ENCODE results near the gene AFTPH. TPM values are rescaled to one million over a fixed set of nuclear protein-coding genes. Genes with fewer than 3 reads are reported as not detected.
"Not testable (repeated sequence)": the region's sequence is repeated elsewhere in the genome, so short reads cannot be mapped to it uniquely, and the experiment has no call there.

AFTPH gene
- total and polyA plus RNA-seq, 12 donors: 7.9 to 22.3 (median 11.0) TPM

GRCh38 chr2:64522843-64523428 is 1.2 kb upstream of the AFTPH start:
- WGBS, 2 donors: 0% methylated on average over 16 of the region's 16 CpGs
- H3K4me1 ChIP-seq: peaks cover 0 to 41% (median 25%) of the 10 kb centered on the region in 9 donors
- no peaks in the 10 kb centered on the region for H3K27me3 ChIP-seq
- no peak for ATAC-seq
- DNase-seq: peak; percentile 16 to 70
- H3K36me3 ChIP-seq: no peaks in the 10 kb centered on the region
- intact Hi-C loops (cut with DNase I): loop anchor here (2.0 to 10.0 kb wide), 11 partner anchors 34 to 350 kb away; partner anchors contain the start of gene SERTAD2 (in 1 of the 10)
- H3K4me3 ChIP-seq: peak overlapping the region; percentile 38 to 97 (median 88)
- peak; percentile 72 to 92 (median 85) for TF ChIP-seq CTCF (IDR thresholded peaks at IDR 0.05)
- H3K27ac ChIP-seq: peak overlapping the region in 7 of 10 donors; percentile 3 to 98 (median 95)
- H3K9me3 ChIP-seq: no peaks in the 10 kb centered on the region

- Histone ChIP-seq H3K36me3 (no peaks in the 10 kb centered on the region), H3K4me1 (peaks cover 0 to 50% (median 34%) of the 10 kb centered on the region in 9 donors), H3K27me3 (no peaks in the 10 kb centered on the region), H3K9me3 (no peaks in the 10 kb centered on the region), H3K27ac (peak overlapping the region; percentile 75 to 98 (median 94)), H3K4me3 (peak overlapping the region; percentile 74 to 98 (median 92))
- ATAC-seq (peak in 7 of 8 donors; percentile 21 to 76 (median 28)), DNase-seq (peak in 1 of 2 donors; percentile 7)
- no peak for TF ChIP-seq CTCF (IDR thresholded peaks at IDR 0.05)
- 0% methylated on average over 43 to 48 of the region's 48 CpGs for WGBS, 2 donors
- intact Hi-C loops (cut with DNase I): loop anchor here in 9 of 10 donors (2.0 to 10.0 kb wide), 9 partner anchors 33 to 348 kb away; partner anchors contain the start of gene SERTAD2 (in 1 of the 9)
Observed at GRCh38 chr2:64524604-64525316, 632 bp downstream of the AFTPH start.

- no peak for TF ChIP-seq CTCF (IDR thresholded peaks at IDR 0.05)
- no peak for ATAC-seq
- WGBS, 2 donors: 9 to 11% methylated on average over 4 of the region's 4 CpGs
- Histone ChIP-seq H3K36me3 (no peaks in the 10 kb centered on the region), H3K9me3 (no peaks in the 10 kb centered on the region), H3K27ac (peak overlapping the region in 9 of 10 donors; percentile 90 to 98 (median 95)), H3K4me3 (peak overlapping the region in 9 of 10 donors; percentile 74 to 97 (median 91)), H3K4me1 (peaks cover 0 to 50% (median 34%) of the 10 kb centered on the region in 9 donors), H3K27me3 (no peaks in the 10 kb centered on the region)
- intact Hi-C loops (cut with DNase I): loop anchor here in 4 of 10 donors (2.0 to 10.0 kb wide), 3 partner anchors 110 to 340 kb away; no protein-coding TSS in a partner anchor
- DNase-seq: no peak
Observed at GRCh38 chr2:64525317-64525613, 1.1 kb downstream of the AFTPH start.

GRCh38 chr2:64526034-64526433 is 1.9 kb downstream of the AFTPH start:
- intact Hi-C loops (cut with DNase I): loop anchor here in 3 of 10 donors (10.0 kb wide), 2 partner anchors 109 to 119 kb away; no protein-coding TSS in a partner anchor
- peak overlapping the region in 4 of 10 donors; percentile 95 to 98 (median 96) for H3K27ac ChIP-seq

GRCh38 chr2:64530946-64531345 is 6.8 kb downstream of the AFTPH start:
- H3K27me3 ChIP-seq; H3K4me3 ChIP-seq; H3K36me3 ChIP-seq; ATAC-seq; intact Hi-C loops (cut with DNase I); H3K27ac ChIP-seq; DNase-seq; H3K9me3 ChIP-seq: not testable (repeated sequence)
- 96 to 98% methylated on average over 2 of the region's 2 CpGs for WGBS, 2 donors
- peaks cover 0 to 56% (median 33%) of the 10 kb centered on the region in 9 donors for H3K4me1 ChIP-seq

More at GRCh38 chr2:64526034-64526433, 1.9 kb downstream of the AFTPH start:
- H3K9me3 ChIP-seq: no peaks in the 10 kb centered on the region
- ATAC-seq (no peak), DNase-seq (no peak)
- H3K27me3 ChIP-seq: no peaks in the 10 kb centered on the region
- H3K4me3 ChIP-seq: peak overlapping the region in 6 of 10 donors; percentile 85 to 97 (median 94)
- H3K36me3 ChIP-seq: no peaks in the 10 kb centered on the region
- WGBS, 2 donors: 56 to 65% methylated on average over 3 of the region's 3 CpGs
- H3K4me1 ChIP-seq: peaks cover 0 to 50% (median 34%) of the 10 kb centered on the region in 9 donors
- no peak for TF ChIP-seq CTCF (IDR thresholded peaks at IDR 0.05)

All from heart right ventricle (tissue), 16 donors.